8988T (cell line): ENCODE measurements around the gene MAP2K5.

Source experiments
- DNase-seq: peaks from one replicate; pipeline ENCODE4 v3.0.0; 2011

The MAP2K5 gene

DNA sequence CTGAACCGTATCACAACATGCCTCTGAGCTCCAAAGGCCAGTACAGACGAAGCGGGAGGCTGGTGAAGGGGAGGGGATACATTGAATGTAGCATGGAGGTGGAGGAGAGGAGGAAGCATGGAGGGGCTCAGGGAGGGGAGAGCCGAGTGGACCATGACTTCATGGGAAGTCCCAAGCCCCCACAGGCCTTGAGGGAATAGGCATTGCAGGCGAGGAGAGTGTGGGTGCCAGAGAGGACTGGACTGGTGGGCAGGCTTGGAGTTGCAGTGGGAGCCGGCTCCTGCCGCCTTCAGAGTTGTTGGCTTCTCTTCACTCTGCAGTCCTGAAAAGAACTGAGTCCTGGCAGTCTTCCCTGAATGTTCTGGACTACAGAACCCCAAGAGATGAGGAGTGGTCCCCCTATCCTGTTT, 300.6 kb downstream of the MAP2K5 start:
- DNase-seq: no peak

- DNase-seq: no peak
Observed at GRCh38 chr15:67843571-67844387, 301.3 kb downstream of the MAP2K5 start.

GRCh38 chr15:67845974-67846373, 303.5 kb downstream of the MAP2K5 start:
- no peak for DNase-seq

DNA sequence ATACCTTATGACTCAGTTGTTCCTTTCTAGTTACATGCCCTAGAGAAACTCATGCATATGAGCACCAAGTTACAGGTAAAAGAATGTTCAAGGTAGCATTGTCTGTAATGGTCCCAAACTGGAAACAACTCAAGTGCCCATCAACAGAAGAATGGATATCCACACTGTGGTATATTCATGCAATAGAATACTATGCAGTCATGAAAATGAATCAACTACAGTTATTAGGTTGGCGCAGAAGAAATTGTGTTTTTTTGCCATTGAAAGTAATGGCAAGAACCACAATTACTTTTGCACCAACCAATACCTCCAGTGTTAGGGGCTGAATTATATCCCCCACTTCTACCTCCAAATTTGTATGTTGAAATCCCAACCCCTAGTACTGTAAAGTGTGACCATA, 307.0 kb downstream of the MAP2K5 start:
- DNase-seq: no peak

DNA sequence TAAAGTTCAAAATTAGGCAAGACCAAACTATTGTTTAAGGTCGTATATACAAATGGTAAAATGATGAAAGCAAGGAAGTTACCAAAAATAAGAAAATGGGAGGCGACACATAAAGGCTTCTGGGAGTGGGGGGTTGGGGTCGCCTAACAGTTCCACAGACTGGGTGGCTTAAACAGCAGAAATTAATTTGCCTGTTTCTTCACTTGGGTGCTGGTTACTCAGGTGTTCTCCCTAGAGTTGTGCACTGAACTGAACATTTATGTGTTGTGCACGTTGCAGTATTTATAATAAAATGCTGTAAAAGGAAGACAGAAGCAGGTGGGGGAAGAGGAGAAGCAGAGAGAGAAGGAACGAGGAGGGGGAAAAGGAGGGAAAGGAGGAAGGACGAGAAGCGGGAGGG, 307.8 kb downstream of the MAP2K5 start:
- no peak for DNase-seq

DNA sequence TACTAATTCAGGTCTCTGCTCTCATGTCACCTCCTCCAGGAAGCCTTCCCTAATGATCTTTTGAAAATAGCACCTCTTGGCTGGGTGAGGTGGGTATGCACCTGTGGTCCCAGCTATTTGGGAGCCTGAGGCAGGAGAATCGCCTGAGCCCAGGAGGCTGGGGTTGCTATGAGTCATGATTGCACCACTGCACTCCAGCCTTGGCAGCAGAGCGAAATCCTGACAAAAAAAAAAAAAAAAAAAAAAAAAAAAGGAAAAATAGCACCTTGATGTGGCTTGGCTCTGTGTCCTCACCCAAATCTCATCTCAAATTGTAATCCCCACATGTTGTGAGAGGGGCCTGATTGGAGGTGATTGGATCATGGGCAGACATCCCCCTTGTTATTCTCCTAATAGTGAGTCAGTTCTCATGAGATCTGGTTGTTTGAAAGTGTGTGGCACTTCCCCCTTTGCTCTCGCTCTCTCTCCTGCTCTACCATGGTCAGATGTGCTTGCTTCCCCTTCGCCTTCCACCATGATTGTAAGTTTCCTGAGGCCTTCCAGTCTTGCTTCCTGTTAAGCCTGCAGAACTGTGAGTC, 308.6 kb downstream of the MAP2K5 start:
- no peak for DNase-seq

- DNase-seq: no peak
Observed at GRCh38 chr15:67852418-67852817, 309.9 kb downstream of the MAP2K5 start.

DNA sequence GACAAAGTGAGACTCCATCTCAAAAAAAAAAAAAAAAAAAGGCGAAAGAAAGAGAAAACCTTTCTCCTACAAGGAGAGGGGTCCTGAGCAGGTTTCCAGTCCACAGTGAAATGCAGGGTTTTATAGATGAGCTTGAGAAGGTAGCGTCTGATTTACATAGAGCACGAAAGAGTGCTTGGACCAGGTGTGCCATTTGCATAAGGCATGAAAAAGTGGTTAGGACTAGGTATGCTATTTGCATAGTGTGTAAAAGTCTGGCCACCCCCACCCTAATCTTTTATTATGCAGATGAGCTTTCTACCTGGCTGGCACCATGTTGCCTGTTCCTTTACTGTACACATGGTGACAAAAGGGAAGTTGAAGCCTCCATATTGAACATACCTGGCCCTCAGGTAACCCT, 311.0 kb downstream of the MAP2K5 start:
- DNase-seq: no peak

- no peak for DNase-seq
Observed at GRCh38 chr15:67854358-67854757, 311.9 kb downstream of the MAP2K5 start.

- no peak for DNase-seq
Observed at GRCh38 chr15:67855842-67856241, 313.3 kb downstream of the MAP2K5 start.
